OCI-LY1 (cell line): ENCODE measurements around the gene ABO.

Experiments used
- H2AFZ ChIP-seq: fragments of 200-600 bp; sonication (generic), shearing (Covaris generic); 2 replicates; pipeline ENCODE4 v1.6.0; 2014; ENCODE audit warnings: antibody characterized with exemption, mild to moderate bottlenecking, low read length
- H3F3A ChIP-seq: fragments of 200-600 bp; sonication (generic), shearing (Covaris generic); 2 replicates; pipeline ENCODE4 v1.6.0; 2014; ENCODE audit warnings: mild to moderate bottlenecking, antibody characterized with exemption, low read length, moderate library complexity; ENCODE audit not compliant: insufficient read depth
- H3K27ac ChIP-seq: fragments of 200-600 bp; sonication (generic); 2 replicates; pipeline ENCODE4 v1.5.1; 2014; ENCODE audit warnings: low read length, mixed run types, mild to moderate bottlenecking, low read depth; ENCODE audit not compliant: poor library complexity, severe bottlenecking
- H3K27me3 ChIP-seq: fragments of 200-600 bp; sonication (generic); 2 replicates; pipeline ENCODE4 v1.6.0; 2014; ENCODE audit warnings: antibody characterized with exemption, mild to moderate bottlenecking, low read length, moderate library complexity; ENCODE audit not compliant: insufficient read depth
- H3K36me3 ChIP-seq: fragments of 200-600 bp; sonication (generic); 2 replicates; pipeline ENCODE4 v1.6.1; 2014; ENCODE audit warnings: mild to moderate bottlenecking, antibody characterized with exemption, low read length, moderate library complexity, mixed read lengths; ENCODE audit not compliant: insufficient read depth
- H3K4me1 ChIP-seq: fragments of 200-600 bp; sonication (generic); 2 replicates; pipeline ENCODE4 v1.5.1; 2014; ENCODE audit warnings: mild to moderate bottlenecking, low read length, moderate library complexity; ENCODE audit not compliant: insufficient read depth, severe bottlenecking
- H3K4me2 ChIP-seq: fragments of 200-600 bp; sonication (generic), shearing (Covaris generic); 2 replicates; pipeline ENCODE4 v1.6.1; 2014; ENCODE audit warnings: low read length
- H3K4me3 ChIP-seq: fragments of 200-600 bp; sonication (generic); 2 replicates; pipeline ENCODE4 v1.5.1; 2014; ENCODE audit warnings: low read length, low read depth, mild to moderate bottlenecking, mixed read lengths; ENCODE audit not compliant: poor library complexity, severe bottlenecking
- H3K79me2 ChIP-seq: fragments of 200-600 bp; shearing (Covaris generic); 2 replicates; pipeline ENCODE4 v1.6.1; 2016; ENCODE audit warnings: mixed run types, low read length, mixed read lengths; ENCODE audit not compliant: insufficient read depth
- H3K9ac ChIP-seq: fragments of 200-600 bp; sonication (generic), shearing (Covaris generic); 2 replicates; pipeline ENCODE4 v1.6.1; 2014; ENCODE audit warnings: mild to moderate bottlenecking, low read length, mixed read lengths
- H3K9me2 ChIP-seq: fragments of 200-600 bp; sonication (generic), shearing (Covaris generic); 2 replicates; pipeline ENCODE4 v1.6.1; 2014; ENCODE audit warnings: low read depth, mild to moderate bottlenecking, low read length, mixed read lengths
- H3K9me3 ChIP-seq: fragments of 200-600 bp; shearing (Covaris generic); 2 replicates; pipeline ENCODE4 v1.6.1; 2014; ENCODE audit warnings: low read length, mixed read lengths
- H4K20me1 ChIP-seq: fragments of 200-600 bp; sonication (generic), shearing (Covaris generic); 2 replicates; pipeline ENCODE4 v1.6.0; 2016; ENCODE audit warnings: mild to moderate bottlenecking, low read length; ENCODE audit not compliant: insufficient read depth
- CTCF ChIP-seq: fragments of 200-600 bp; sonication (generic), shearing (Covaris generic); IDR thresholded peaks from 2 replicates; pipeline ENCODE4 v1.5.1; 2017; ENCODE audit warnings: mild to moderate bottlenecking, antibody characterized with exemption, low read length, moderate library complexity, mixed read lengths
- EZH2 ChIP-seq: fragments of 200-600 bp; sonication (generic), shearing (Covaris generic); IDR thresholded peaks from 2 replicates; pipeline ENCODE4 v1.8.0; 2017; ENCODE audit warnings: borderline replicate concordance, mixed run types, mild to moderate bottlenecking, antibody characterized with exemption, low read length, moderate library complexity, mixed read lengths

Gene ABO

DNA sequence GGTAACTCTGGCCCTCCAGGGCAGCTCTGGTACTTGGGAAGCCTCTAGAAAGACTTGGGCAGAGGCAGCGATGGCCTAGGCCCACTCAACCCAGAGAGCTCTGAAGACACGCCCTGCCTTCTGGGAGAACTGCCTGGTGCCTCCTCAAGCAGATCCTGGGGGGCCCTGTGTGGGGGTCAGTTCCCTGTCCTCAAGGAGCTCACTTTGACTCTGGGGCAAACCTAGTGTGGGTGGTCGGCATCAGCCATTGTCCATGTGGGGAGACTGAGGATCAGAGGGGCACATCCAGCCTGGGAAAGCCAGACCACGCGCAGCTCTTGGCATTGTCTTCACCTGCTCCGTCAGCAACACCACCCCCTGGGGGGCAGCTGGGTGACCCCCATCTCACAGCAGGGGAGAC, 28.0 kb downstream of the ABO start:
- Histone ChIP-seq H4K20me1 (no peaks in the 10 kb centered on the region), H3K27ac (no peak overlapping the region), H3K27me3 (peaks cover 5% of the 10 kb centered on the region; the same call in 1 of the 2 replicates), H3K9ac (no peak overlapping the region), H3K4me2 (no peak overlapping the region), H3F3A (no peaks in the 10 kb centered on the region), H3K9me2 (no peaks in the 10 kb centered on the region), H3K4me3 (no peak overlapping the region), H3K79me2 (no peaks in the 10 kb centered on the region), H3K9me3 (no peaks in the 10 kb centered on the region), H3K36me3 (no peaks in the 10 kb centered on the region), H3K4me1 (no peaks in the 10 kb centered on the region), H2AFZ (no peak overlapping the region)
- TF ChIP-seq CTCF = no peak
- TF ChIP-seq EZH2 = no peak

- no peaks in the 10 kb centered on the region for H3K9me3 ChIP-seq
- no peak for TF ChIP-seq CTCF
- TF ChIP-seq EZH2 = no peak
- H3K27me3 ChIP-seq = peaks cover 5% of the 10 kb centered on the region; the same call in 1 of the 2 replicates
Observed at GRCh38 chr9:133246562-133246961, 28.4 kb downstream of the ABO start.

GRCh38 chr9:133242991-133243390, 32.0 kb downstream of the ABO start:
- Histone ChIP-seq H3K9me3 (no peaks in the 10 kb centered on the region), H2AFZ (no peak overlapping the region), H4K20me1 (no peaks in the 10 kb centered on the region), H3F3A (no peaks in the 10 kb centered on the region), H3K9me2 (no peaks in the 10 kb centered on the region), H3K27me3 (0 out of 2 replicates have a peak, but pooled peaks cover 5% of the 10 kb centered on the region), H3K9ac (no peak overlapping the region), H3K36me3 (no peaks in the 10 kb centered on the region), H3K4me3 (no peak overlapping the region), H3K4me2 (no peak overlapping the region), H3K4me1 (no peaks in the 10 kb centered on the region), H3K79me2 (no peaks in the 10 kb centered on the region), H3K27ac (no peak overlapping the region)
- TF ChIP-seq EZH2 = no peak
- TF ChIP-seq CTCF = no peak

More at GRCh38 chr9:133246562-133246961, 28.4 kb downstream of the ABO start:
- H4K20me1 ChIP-seq = no peaks in the 10 kb centered on the region
- no peaks in the 10 kb centered on the region for H3K4me1 ChIP-seq
- no peaks in the 10 kb centered on the region for H3K36me3 ChIP-seq
- no peaks in the 10 kb centered on the region for H3F3A ChIP-seq
- no peaks in the 10 kb centered on the region for H3K79me2 ChIP-seq
- H3K4me2 ChIP-seq = no peak overlapping the region
- H3K9me2 ChIP-seq = no peaks in the 10 kb centered on the region
- no peak overlapping the region for H3K4me3 ChIP-seq
- H3K9ac ChIP-seq = no peak overlapping the region
- no peak overlapping the region for H3K27ac ChIP-seq
- H2AFZ ChIP-seq = no peak overlapping the region
